COR-L47 (cell line): ENCODE results near the gene AFAP1.

Experiments used
- DNase-seq: peaks from one replicate; lab custom pipeline; 2025; lab: John Stamatoyannopoulos, UW

The AFAP1 gene

DNA sequence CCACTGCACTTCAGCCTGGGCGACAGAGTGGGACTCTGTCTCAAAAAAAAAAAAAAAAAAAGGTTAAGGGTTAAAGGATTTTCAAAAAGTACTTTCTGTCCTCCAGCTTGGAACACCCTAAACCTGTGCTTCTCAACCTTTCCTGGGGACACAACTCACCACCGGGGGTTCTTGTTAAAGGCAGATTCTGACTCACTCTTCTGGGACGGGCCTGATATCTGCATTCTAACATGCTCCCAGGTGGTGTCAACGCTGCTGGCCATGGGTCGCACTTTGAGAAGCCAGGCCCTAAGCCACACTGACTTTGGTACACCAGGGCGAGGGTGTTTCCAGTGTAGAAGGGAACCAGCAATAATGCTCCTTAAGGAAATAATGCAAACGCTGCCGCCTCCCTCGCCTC, 46.1 kb downstream of the AFAP1 start:
- DNase-seq: no peak

DNA sequence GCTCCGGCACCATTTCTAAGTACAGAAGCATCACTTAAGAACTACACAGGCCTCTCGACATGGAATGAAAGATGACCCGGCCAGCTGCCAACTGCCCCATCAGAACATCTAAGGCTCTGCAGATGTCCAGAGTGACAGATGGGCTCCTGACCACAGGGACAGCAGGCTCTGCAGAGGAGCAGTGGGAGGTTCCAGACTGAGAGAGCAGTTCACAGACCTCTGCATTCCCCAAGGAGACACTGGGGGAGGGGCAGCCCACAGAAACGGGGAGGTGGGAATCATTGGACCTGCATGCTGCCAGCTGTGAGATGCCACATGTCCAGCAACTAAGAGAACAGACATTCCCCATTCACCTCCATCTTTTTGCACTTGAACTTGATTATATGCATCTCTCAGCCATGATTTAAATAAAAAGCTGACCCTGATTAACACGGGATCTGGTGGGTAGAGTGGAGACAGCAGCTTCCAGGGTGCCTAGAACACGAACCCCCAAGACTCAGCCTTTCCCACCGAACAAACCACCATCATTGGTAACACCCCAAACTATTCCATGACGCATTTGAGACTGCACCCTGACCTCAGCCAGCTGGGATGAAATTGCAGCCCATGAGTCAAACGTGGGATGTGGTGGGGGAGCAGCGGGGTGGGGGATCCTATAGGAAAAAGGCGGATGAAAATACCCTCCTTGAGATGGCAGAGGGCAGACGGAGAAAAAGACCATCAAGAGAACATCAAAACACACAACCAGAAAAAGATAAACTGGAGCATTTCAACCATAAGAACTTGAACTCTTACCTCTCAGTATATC, 47.2 kb downstream of the AFAP1 start:
- no peak for DNase-seq

DNA sequence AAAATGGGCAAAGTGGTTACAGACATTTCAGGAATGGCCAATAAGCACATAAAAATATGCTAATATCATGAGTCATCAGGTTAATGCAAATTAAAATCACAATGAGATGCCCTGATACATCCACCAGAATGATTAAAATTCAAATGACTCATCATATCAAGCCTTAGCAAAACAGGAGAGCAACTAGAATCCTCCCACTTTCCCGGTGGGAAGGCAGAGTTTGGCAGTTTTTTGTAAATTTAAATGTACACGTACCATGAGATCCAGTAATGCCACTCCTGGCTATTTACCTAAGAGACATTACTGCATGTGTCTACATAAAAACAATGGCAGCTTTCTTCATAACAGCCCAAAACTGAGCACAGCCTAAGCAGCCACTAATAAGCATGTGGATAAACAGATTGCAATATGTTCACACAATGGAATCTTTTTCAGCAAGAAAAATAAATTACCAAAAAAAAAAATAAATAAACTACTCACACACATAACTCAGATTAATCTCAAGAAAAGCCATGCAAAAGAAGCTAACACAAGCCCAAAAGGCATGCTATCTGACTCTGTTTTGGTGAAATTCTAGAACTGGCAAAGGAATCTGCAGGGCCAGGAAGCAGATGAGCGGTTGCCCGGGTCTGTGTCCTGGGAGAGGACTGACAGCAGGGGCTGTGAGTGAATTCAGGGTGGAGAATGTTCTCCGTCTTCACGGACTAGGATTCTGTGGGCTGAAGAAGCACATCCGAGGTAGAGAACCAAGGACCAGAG, 48.8 kb downstream of the AFAP1 start:
- DNase-seq: no peak

DNA sequence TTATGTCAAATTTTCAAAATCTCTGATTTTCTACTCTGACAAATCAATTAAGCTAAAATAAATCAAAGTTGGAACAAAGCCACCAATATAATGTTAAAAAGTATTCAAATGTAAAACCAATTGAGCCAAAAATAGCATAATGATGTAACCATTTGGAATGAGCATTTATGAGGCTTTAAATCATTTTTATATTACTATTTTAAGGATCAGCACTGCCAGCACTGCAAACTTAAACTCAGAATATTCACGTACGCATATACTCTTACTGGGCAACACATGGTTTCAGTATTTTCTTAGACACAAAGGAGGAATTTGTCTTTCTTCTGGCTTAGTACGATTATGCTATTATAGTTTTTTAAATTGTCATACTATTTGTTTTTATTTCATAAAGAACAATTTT, 52.2 kb downstream of the AFAP1 start:
- DNase-seq: no peak

DNA sequence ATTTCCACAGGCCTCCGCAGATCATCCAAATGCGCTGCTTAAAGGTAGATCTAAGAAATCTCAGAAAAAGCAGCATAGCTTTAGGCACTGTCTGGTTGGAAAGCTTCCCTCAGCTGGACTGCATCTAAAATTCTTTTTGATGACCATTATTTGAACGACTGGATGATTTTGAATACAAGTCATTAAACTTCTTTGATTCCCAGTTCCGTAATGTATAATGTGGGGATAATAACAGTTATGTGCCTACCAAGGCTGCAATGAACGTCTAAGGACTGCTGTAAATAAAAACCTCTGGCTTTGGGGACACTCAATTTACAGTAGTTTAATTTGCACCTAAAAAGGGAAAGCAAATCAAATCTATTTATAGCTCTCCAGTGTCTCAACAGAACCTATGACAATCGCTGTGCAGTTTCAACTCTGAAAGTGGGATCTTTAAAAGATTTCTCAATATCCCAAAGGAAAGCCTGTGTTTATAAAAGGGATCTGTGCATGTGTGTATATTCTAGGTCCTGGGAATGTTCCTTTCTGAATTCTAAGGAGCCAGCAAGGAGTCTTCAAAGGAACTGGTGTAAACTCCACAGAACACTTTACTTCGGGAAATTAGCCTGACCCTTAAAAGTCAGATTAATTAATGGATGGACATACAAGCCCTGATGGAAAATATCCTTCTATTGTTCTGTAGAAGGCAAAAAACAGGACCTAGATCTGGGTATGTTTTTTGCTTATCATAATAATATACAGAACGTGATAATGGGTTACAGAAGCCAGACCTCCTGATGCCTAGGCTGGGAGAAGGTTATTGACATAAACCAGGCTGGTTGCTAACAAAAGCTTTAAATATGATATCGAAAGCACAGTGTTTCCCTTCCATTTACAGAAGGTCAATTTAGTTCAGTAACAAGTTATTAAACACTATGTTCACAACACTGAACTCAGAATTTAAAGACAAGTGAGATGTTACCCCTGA, 53.4 kb downstream of the AFAP1 start:
- DNase-seq: no peak

DNA sequence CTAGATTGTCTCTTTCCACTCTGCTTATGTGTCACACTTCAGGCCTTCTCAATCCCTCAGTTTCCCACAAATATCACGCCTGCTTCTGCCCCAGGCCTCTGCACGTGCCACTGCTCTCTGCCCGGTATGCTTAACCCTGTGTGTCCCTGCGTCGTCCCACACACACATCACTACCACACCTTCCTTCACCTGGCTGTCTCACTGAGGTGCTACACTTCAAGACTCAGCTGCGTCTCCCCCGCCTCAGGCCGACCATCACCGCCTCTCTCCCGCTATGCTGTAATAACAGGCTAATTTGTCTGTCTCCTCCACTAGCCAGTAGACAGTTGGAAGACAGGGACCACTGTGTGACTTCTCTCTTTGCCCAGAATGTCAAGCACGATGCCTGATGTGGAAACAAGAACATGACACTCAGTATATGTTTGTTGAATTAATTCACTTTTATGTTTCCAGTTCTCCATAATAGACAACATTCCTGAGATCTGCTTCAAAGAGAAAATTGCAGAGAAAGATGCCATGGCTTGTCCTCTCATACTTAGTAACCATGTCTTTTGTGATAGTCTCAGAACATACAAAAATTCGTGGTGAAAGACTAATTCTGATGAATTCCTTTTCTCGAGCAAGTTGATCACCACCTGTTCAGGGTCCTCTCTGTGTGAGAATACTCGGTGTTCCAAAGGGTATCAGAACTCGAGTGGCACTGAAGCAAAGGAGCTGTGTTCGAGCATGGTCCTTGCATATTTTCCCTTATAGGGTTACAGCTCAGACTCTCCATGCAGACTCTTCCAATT, 54.2 kb downstream of the AFAP1 start:
- DNase-seq: no peak

DNA sequence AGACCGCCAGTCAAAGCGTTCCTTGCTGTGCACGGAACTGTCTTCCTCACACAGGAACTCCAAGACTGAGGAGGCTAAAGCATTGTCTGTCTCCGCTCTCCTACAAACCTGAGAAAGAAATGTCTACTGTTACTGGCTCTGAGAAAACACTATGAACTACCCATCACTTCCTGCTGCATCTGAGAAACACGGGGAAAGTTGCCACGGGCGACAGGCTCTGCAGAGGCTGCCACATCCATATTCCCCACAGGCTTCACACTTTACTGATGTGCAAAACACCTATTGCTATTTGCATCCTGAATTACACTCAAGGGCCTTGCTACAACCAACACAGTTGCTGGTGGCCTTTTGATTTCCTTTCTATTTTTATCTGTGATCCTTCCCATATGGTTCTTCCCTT, 59.0 kb downstream of the AFAP1 start:
- no peak for DNase-seq

DNA sequence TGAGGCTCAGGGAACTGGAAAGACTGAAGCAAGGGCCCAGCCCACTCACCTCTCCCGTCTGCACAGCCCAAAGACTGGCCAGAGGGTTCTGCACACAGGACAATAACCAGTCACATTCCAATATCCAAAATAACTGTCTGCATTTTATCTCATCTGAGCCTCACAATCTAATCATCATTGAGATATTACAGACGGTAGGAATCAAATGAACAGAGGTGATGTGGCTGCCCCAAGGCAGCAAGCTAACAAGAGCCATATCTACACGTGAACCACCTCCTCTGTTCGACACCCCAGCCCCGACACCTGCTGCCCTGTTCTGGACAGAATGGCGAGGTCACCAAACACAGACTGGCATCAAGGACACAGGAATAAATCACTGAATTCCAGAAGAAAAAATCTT, 60.5 kb downstream of the AFAP1 start:
- no peak for DNase-seq

DNA sequence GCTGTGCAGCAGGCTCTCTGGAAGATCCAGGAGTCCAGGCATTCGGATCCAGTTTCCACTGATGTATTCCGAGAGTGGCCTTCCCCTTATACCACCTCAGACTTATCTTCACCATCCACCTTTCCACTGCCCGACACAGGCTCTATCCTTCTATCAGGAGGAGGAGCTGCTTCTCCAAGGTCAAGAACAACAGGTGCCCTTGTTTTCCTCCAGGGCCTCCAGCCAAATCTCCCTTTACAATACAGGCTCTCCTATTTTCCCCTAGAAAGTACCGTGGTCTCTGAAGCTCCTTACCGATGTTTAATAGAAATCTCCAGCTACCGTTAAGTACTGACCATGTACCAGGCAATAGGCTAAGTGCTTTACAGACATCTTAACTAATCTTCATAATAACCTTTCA, 61.3 kb downstream of the AFAP1 start:
- DNase-seq: no peak

DNA sequence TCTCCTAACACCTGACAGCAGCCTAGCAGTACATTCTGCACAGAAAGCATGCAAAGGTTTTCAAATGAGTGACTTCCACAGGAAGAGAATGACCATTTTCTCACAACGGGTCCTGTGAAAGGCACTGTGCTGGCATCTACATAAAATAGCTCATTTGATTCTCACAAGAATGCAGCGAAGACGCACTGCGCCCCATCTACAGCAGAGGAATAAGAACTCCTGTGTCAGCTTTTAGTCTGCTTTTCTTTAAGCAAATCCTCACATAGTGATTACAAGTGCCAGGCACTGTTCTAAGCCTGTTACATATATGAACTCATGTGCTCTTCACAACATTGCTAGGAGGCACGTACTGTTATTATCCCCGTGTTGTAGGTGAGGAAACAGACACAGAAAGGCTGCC, 62.5 kb downstream of the AFAP1 start:
- DNase-seq: no peak

DNA sequence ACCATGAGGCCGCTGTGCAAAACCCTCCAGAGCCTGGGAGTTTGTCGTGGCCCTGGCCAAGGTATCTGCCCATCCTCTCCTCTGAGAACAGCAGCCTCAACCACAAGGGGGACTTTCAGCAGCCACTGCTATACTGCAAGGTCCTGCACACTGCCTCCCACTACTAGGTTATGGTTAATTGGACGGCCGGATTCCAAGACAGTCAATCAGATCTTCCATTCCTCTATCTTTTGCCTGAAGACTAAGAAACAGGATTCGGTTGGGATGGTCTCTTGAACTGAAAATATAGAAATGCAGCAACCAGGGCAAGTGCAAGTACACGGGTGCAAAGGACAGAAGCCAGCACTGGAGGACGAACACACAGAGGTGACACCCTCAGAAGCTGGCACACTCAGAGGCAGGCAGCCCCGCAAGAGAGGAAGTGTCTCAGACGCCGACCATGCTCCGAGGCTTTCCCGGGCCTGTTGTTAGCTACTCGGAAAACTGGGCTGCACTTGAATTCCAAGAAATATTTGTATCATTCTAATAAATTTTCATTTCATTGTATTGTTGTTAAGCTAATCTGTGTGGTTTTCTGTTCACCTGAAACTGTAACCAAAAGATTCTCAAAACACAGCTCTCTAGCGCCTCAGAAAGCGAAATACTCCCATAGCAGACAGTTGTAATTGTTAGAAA, 63.3 kb downstream of the AFAP1 start:
- no peak for DNase-seq

DNA sequence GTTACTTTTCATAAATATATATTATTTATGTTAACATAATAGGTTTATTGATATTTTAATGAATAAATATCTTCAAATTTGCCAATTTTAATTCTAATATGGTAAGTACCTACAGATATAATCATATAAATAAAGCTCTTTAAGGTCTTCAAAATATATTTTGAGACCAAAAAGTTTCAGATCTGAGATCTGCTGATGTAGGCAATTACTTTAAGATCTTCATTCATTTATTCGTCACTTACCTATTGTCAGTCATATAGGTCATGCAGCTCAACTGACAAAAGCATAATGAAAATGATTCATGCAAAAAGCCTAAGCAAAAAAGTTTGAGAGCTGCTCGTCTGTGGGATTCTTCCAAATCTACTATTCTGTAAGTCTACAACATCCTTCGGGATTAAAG, 64.8 kb downstream of the AFAP1 start:
- DNase-seq: no peak

DNA sequence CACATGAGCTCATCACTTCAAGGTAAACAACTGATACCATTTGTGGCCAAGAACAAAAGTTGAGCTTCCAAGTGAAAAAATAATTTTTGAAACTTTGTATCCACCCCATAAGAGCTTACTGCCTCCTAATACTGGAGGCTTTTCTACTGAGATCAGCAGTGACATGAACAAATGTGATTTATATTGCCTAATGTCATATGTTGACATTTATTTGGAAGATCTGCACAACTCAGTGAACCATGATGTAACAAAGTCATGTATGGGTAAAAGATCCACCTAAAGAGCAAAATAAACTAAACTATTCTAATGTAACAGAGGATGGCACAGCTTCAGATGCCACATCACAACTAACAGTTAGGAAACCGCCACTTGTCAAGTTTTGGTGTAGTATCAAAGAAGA, 65.8 kb downstream of the AFAP1 start:
- no peak for DNase-seq

DNA sequence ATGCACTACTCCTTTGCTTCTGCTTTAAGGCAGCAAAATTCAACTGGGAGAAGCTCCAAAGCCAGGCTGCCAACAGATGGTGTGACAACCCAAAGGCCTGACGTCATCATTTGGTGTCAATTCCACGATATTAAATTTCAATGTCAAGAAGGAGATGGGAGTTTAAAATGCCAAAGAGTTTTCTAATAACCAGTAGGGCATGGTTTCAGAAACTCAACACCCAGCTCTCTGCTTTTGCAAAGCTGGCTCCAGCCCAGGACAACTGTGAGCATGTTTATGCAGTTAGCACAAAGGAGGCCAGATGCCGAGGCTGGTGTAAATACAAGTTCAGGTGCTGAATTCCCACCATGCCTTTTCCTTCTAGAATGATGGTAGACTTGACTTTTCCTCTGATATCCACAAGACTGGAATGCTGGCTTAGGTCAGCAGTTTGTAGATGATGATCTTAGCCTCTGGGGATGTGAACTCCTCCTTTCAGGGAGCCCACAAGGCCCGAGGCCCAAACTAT, 67.3 kb downstream of the AFAP1 start:
- DNase-seq: no peak

DNA sequence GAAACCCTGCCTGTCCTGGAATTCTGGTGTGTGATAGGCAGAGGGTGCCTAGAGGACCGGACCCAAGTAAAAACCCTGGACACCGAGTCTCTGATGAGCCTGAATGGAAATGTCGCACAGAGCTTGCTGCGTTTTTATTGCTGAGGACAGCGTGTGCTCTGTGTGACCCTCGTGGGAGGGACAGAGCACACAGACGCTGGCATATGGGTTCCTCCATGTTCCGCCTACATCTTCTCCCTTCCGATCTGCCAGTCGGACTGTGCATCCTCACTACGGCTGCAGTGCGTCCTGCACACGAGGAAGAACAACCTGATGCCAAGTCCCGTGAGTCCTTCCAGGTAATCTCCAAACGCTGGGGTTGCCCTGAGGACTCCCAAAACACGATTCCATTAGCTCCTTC, 68.3 kb downstream of the AFAP1 start:
- no peak for DNase-seq

DNA sequence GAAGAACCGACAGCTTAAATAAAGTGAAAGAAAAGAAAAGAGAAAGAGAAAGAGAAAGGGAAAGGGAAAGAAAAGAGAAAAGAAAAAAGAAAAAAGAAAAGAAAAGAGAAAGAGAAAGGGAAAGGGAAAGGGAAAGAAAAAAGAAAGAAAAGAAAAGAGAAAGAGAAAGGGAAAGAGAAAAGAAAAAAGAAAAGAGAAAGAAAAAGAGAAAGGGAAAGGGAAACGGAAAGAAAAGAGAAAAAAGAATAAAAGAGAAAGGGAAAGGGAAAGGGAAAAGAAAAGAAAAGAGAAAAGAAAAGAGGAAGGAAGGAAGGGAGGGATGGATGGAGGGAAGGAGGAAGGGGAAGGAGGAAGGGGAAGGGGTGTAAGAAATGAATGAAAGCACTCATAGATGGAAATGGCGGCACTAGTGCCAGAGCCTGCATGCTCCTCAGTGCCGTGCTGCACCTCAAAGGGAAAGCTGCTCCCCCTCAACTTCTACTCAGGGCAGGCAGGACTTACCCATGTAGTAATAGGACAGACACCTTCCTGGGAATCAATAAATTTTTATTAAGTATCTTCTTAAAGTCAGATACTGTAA, 70.7 kb downstream of the AFAP1 start:
- DNase-seq: no peak

DNA sequence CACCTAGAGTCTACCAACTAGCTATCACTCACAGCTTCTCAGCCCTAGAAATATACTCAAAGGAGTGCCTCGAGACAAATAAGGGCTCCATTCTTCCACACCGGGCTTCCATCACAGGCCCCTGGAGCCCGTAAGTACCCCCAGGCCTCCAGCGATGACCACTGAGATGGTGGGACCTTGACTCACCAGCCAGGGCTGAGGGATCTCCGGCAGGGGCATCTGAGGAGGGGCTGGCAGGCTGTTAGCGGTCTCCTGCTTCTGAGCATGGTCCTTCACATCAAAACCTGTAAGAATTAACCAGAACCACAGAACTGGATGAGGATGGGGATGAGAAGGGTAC, 71.3 kb downstream of the AFAP1 start:
- no peak for DNase-seq

DNA sequence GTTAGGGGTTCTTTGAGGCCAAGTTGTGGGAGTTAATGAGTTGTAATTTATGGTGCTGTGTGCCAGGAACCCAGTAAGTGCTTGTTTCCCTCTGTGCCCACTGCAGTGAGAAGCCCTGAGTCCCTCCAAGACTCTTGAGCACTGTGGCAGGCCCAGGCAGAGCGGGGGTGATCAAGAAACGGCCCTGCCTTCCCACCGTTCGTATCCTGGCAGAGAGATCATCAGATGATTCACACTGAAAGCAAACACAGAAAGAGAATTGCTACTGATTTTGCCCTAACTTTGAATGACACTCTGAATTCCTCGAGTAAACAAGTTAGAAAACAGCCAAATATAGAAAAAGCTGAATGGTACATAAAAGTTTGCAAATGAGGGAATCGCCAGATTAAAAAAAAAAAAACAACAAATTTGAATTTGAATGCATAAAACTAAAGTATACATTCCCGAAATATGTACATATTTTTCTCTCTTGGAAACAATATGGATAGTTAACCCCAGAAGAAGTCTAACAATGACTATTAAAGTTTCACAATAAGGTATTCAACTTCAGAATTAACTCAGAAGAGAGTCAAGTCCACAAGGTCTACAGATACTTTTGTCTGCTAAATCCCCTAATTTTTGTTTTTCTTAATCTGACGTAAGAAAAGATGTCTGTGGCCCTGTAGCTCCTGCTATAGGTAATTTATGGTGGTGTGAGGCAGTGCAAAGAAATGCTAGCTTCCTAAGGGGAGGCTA, 71.8 kb downstream of the AFAP1 start:
- DNase-seq: no peak

DNA sequence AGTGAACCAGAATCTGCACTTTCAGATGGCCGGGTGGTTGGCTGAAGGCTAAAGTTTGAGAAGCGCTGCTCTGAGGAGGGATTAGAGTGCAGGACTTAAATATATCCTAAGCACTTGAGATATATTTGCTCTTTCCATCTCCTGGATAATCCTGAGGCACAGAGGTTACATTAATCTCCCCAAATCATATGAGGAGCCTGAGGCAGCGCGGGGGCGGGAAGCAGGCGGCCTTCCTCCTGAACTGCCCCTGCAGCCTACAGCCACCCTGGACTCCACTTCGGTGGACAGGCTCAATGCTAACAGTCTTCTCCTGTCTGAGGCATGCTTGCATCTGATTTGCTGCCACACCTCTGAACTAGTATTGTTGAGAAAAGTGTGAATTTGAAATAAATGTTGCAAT, 72.5 kb downstream of the AFAP1 start:
- DNase-seq: no peak

DNA sequence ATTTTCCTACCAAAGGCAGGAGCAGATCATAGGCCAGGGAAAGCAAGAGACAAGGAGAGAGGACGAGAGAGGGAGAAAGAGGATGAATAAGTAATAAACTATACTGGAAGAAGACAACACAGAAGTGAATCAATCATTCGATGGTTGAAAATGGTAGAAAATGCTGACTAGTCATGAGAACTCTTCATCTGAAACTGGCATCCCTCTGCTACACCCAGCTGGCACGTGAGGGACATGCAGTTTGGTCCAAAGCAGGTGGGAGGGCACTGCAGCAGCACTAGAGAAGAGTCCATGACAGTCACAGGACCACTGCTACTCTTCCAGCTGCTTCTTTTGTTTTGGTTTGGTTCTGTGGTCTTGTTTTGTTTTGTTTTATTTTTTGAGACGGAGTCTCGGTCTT, 74.1 kb downstream of the AFAP1 start:
- no peak for DNase-seq
